Mesothelial cell of epicardium (in vitro differentiated cells): Measurements from ENCODE around the gene GHR. TPM values are rescaled to one million over a fixed set of nuclear protein-coding genes. Genes with fewer than 3 reads are reported as not detected.

Experiments used
- DNase-seq, 2 experiments: peaks; one replicate each; pipeline ENCODE4 v3.0.0; 2021; ENCODE audit warnings: low spot score in 2 of 2; ENCODE audit not compliant: unreplicated experiment in 2 of 2
- H3K27ac Mint-ChIP-seq: 2 replicates; pipeline ENCODE4 v1.8.0; 2021; ENCODE audit warnings: mixed read lengths
- H3K27me3 Mint-ChIP-seq: 2 replicates; pipeline ENCODE4 v1.8.0; 2021; ENCODE audit warnings: low read depth, mixed read lengths
- H3K36me3 Mint-ChIP-seq: 2 replicates; pipeline ENCODE4 v1.8.0; 2021; ENCODE audit warnings: mixed read lengths
- H3K4me1 Mint-ChIP-seq: 2 replicates; pipeline ENCODE4 v1.8.0; 2021; ENCODE audit warnings: mixed read lengths
- H3K4me3 Mint-ChIP-seq: 2 replicates; pipeline ENCODE4 v1.8.0; 2021; ENCODE audit warnings: mild to moderate bottlenecking, moderate library complexity, mixed read lengths
- H3K9me3 Mint-ChIP-seq: 2 replicates; pipeline ENCODE4 v1.8.0; 2021; ENCODE audit warnings: mixed read lengths
- CTCF ChIP-seq: fragments of 200-600 bp; sonication (generic); IDR thresholded peaks from one replicate; pipeline ENCODE4 v1.5.0; 2021; ENCODE audit warnings: antibody characterized with exemption; ENCODE audit not compliant: unreplicated experiment
- total RNA-seq: library from RNA; stranded (reverse); gene quantifications from 3 replicates; pipeline ENCODE4 v1.2.1, GENCODE V29; 2021

Gene GHR
- total RNA-seq, 1 donor from 2014 or later: 7.9 TPM

GRCh38 chr5:42604171-42604711, 181.0 kb downstream of the GHR start:
- Mint-ChIP-seq H3K4me1 (peaks cover 6% of the 10 kb centered on the region), H3K4me3 (no peak overlapping the region), H3K27ac (peak overlapping the region; percentile 71), H3K36me3 (no peaks in the 10 kb centered on the region), H3K9me3 (peaks cover 16% of the 10 kb centered on the region), H3K27me3 (no peaks in the 10 kb centered on the region)
- TF ChIP-seq CTCF: no peak
- no peak for DNase-seq

GRCh38 chr5:42605490-42605889, 182.3 kb downstream of the GHR start:
- Mint-ChIP-seq H3K4me1 (peaks cover 6% of the 10 kb centered on the region), H3K27ac (no peak overlapping the region), H3K9me3 (peaks cover 16% of the 10 kb centered on the region), H3K36me3 (no peaks in the 10 kb centered on the region), H3K4me3 (no peak overlapping the region), H3K27me3 (no peaks in the 10 kb centered on the region)
- DNase-seq: no peak
- no peak for TF ChIP-seq CTCF

GRCh38 chr5:42606464-42606869, 183.2 kb downstream of the GHR start:
- DNase-seq: no peak
- no peak overlapping the region for H3K4me3 Mint-ChIP-seq
- H3K27me3 Mint-ChIP-seq: no peaks in the 10 kb centered on the region
- H3K27ac Mint-ChIP-seq: no peak overlapping the region
- TF ChIP-seq CTCF: no peak
- H3K36me3 Mint-ChIP-seq: no peaks in the 10 kb centered on the region
- H3K9me3 Mint-ChIP-seq: peaks cover 16% of the 10 kb centered on the region
- H3K4me1 Mint-ChIP-seq: peaks cover 6% of the 10 kb centered on the region

- TF ChIP-seq CTCF: no peak
- Mint-ChIP-seq H3K27ac (no peak overlapping the region), H3K9me3 (peaks cover 6% of the 10 kb centered on the region), H3K36me3 (no peaks in the 10 kb centered on the region), H3K4me1 (peaks cover 8% of the 10 kb centered on the region), H3K27me3 (no peaks in the 10 kb centered on the region), H3K4me3 (no peak overlapping the region)
- DNase-seq: no peak
These were observed 188.2 kb downstream of the GHR start for GRCh38 chr5:42611437-42611836.

GRCh38 chr5:42612750-42613366, 189.6 kb downstream of the GHR start:
- Mint-ChIP-seq H3K9me3 (no peaks in the 10 kb centered on the region), H3K4me3 (no peak overlapping the region), H3K27ac (no peak overlapping the region), H3K36me3 (no peaks in the 10 kb centered on the region), H3K27me3 (no peaks in the 10 kb centered on the region), H3K4me1 (peaks cover 8% of the 10 kb centered on the region)
- no peak for TF ChIP-seq CTCF
- DNase-seq: no peak
